NCI-H345 (cell line): ENCODE data around the gene TRMT6.

ENCODE experiments used
- DNase-seq: peaks from one replicate; lab custom pipeline; 2025; lab: John Stamatoyannopoulos, UW

The TRMT6 gene

DNA sequence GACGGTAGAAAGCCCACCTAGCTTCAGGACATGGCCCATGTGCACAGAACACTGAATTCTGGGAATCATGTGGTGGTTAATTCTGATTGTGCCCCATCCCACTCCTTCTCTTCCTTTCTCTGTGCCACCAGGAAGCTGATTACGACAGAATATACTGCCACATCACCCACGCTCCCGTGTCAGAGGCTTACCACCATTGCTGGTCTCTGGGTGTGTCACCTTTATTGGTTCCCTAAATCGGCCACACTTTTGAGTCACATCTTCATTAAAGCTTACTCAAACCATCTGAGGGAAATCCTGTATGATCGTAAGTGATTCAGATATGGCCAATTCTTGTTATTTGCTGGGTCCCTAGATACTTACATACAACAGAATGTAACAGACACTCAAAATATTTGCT lies 3.1 kb downstream of the TRMT6 start:
- no peak for DNase-seq

DNA sequence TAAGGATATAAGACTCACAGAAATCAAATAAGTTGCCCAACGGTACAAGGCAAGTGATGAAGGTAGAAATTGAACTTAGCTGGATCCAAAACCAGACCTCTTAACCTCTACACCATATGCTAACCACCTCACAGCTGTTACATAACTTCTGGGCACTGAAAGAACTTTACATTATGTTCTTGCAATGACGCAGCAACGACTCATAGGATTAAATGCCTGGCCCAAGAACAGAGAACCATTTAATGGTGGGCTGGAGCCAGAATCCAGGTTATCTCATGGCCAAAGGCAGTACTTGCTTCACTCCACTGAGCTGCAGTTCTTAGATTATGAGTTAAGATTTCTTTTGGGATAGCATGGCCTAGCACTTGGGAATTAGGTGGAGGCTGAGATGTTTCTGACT lies 4.4 kb downstream of the TRMT6 start:
- no peak for DNase-seq

DNA sequence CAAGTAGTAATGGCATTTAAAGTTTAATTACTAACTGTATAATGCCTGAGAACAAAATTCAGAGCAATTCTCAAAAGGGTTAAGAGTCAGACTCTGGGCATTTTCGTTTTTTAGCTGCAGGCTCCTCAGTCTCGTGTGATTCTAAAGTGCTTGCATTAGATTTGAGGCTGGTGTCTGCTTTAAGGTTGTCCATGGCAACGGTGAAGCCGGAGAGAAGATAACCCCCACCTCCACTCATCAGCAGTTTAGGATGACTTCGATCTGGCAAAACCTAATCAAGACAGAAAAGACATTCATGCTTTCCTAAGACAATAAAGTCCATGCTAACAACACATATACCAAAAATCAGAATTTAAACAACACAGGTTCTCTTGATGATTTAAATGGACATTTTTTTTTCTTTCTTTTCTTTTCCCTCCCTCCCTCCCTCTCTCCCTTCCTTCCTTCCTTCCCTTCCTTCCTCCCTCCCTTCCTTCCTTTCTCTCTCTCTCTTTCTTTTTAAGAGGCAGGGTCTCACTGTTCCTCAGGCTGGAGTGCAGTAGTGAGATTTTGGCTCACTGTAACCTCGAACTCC lies 11.8 kb downstream of the TRMT6 start:
- no peak for DNase-seq

DNA sequence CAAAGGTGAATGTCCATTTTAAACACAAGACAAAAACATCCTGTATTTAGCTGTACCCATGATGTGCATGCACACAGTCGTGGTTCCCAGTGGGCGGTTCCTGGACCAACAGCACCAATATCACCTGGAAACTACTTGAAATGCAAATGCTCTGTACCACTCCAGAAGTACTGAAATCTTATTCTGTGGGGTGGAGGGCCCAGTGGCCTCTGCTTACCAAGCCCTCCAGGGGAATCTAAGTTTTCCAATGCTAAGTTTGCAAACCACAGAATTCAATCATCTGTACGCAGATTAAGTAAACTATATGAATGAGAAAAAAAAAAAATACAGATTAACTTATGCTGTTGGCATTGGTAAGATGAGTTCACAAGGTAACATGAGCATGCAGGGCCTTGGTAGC lies 14.1 kb downstream of the TRMT6 start:
- DNase-seq = no peak

DNA sequence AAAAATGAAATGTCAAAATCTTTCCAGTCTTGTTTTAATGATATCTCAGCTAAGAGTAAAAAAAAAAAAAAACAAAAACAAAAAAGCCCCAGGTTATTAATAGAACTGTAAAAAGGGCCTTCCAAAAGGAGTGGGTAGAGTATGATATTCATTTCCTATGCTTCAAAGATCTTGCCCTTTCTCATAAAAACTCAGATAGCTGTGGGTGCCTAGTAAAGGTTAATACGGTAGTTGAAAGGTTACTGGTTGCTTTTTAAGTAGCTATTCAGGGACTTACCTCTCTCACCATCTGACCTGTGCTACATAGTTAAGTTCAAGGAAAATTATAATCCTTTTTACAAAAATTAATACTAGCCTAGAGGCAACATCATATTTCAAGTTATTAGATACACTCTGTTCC lies 14.9 kb downstream of the TRMT6 start:
- DNase-seq = no peak

DNA sequence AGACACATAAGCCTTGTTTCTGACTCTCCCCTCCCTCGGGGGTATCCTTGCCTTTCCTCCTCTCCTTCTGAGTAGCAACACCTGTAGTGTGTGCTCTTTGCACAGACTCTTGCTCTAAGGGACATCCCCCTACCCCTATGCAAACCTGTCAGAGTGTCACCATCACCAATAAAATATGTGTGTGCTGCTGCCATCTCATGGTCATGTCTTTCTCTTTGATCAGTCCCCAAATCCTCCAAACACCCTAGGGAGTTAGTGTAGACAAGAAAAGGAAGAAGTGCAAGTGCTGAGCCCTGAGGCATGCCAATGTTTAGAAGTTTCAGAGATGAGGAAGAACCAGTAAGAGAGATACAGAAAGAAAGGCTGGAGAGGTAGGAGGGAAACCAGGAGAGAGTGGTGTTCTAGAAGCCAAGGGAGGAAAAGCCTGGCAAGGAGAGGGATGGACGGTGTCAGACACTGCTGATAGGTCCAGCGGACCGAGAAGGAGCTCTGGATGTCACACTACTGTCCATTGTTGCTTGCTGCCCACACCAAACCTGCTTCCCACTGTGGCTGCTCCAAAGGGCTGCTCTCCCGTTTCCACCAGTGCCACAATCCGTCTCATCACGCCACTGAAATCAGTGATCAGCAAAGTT lies 16.4 kb downstream of the TRMT6 start:
- DNase-seq = peak; percentile 6

DNA sequence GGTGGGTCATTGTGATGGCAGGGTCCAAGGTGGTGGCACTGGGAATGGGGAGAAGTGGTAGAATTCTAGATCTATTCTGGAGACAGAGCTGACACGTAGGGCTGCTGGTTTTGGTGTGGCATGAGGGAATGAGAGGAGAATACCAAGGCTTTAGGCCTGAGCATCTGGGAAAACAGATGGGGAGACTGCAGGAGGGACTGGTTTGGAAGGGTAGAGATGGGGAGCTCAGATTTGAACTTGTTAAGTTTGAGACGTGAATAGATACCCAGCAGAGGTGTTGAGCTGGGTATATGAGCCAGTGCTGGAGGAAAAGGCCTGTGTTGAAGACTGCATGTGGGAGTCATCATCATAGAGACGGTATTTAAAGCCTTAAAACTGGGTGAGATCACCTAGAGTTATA lies 17.5 kb downstream of the TRMT6 start:
- no peak for DNase-seq

DNA sequence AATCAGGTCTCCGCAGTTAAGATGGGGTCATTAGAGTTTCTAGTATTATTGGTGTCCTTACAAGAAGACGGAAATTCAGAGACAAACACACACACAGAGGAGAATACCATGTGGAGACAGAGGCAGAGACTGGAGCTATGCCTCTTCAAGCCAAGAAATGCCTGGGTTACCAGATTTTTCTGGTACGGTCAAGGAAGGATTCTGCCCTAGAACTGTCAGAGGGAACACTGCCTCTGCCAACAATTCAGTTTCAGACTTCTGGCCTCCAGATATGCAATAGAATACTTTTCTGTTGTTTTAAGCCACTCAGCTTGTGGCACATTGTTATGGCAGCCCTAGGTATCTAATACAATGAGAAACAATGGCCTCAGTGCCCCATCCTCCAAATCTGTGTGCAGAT lies 18.9 kb downstream of the TRMT6 start:
- no peak for DNase-seq

DNA sequence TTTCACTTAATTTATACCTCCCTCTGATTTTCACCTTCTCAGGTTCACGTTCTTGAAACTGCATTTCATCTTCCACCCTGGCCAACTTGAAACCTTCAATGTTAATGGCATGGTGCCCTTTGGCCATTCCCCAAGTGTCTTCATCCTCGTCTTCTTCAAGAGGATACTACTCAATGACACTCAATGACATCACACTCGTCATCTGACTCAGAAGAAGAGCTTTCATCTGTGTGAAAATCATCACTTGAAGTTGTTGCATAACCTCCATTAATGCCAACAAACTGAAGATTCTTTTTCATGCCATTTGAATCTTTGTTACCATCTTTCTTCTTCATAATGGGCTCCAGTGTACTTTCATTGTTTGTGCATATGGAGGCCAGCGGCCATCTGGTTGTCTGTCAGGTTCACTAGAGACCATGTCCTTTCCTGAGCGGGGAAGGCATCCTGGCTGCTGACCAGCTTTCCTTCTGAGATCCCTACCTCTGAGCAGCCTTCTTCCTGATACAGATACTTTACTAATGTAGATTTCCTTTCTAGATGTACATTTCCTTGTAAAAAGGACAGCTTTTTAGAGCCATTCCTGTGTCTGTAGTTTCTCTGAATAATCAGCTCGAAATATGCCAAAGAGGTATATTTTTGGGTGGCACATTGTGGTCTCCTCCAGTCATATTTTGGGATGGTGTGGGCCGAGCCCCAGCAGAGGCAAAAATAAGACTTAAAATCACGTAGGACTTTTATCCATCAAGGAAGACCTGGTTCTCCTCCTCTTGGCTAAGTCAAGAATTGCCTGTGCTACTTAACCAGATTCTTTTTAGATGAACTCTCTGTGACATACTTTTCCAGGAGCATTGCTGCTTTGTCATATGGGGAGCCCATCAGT lies 21.3 kb downstream of the TRMT6 start:
- DNase-seq = no peak

DNA sequence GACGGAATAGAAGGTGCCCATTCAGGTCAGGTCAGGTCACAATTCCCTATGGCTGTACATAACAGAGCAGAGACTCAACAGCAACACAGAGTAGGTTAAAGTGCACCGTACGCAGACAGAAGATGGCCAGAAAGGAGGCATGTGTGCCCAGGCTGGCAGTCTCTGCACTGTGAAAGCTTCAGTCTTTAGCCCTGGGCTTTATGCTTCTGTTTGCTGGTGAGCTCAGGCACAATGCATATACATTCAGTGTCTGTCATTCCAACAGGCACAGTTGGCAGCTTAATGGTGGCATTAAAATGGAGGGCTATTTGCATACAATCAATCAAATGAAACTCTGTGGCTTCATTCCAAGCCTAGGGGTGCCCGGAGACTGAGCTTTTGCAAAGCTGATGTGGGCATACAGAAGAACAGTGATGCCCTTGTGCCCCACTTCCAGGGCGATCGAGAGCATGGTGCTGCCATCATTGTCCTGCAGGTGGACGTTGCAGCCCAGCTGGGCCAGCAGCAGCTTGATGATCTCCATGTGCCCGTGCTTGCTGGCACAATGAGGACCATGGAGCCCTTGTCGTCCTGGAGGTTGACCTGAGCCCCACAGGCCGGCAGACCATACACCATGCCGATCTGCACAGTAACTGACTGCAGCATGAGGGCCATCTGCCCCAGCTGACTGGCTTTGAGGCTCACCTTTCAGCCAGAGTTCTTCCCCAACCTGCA lies 22.4 kb downstream of the TRMT6 start:
- no peak for DNase-seq

DNA sequence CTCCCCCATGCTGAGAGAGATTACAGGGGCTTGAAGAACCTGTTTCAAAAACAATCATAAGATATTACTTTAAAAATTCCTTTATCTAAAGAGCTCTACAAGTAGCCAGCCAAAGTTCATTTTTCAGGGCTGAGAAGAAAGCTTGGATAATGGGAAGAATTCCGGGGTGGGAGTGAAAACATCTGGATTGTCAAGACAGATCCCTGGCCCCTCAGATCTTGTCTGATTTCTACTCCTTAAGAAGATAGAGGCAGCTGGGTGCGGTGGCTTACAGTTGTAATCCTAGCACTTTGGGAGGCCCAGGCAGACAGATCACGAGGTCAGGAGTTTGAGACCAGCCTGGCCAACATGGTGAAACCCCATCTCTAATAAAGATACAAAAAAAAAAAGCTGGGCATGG lies 24.8 kb downstream of the TRMT6 start:
- no peak for DNase-seq

DNA sequence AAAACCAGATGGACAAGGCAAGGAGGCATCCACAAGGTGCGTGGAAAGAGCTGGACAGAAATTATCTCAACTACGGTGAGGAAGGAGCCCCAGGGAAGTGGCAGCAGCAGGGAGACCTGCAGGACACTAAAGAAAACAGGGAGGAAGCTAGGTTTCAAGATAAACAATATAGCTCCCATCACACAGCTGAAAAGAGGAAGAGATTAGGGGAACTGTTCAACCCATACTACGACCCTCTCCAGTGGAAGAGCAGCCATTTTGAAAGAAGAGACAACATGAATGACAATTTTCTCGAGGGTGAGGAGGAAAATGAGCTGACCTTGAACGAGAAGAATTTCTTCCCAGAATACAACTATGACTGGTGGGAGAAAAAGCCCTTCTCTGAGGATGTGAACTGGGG lies 26.8 kb downstream of the TRMT6 start:
- no peak for DNase-seq

DNA sequence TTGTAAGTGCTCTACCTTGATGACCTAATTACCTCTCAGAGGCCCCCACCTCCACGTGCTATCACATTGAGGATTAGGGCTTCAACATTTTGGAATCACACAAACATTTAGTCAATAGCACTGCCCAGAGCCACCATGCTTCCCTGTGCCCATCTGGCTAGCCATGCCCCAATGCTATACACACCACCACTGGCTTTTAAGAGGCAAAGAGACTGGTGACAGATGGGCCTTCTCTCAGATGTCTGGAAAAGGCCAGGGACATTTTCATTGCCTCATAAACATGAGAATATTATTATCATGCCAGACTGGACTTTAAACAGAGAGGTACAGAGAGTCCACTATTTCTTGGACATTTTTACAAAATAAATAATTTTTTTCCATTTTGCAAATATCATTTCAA lies 29.8 kb downstream of the TRMT6 start:
- no peak for DNase-seq

DNA sequence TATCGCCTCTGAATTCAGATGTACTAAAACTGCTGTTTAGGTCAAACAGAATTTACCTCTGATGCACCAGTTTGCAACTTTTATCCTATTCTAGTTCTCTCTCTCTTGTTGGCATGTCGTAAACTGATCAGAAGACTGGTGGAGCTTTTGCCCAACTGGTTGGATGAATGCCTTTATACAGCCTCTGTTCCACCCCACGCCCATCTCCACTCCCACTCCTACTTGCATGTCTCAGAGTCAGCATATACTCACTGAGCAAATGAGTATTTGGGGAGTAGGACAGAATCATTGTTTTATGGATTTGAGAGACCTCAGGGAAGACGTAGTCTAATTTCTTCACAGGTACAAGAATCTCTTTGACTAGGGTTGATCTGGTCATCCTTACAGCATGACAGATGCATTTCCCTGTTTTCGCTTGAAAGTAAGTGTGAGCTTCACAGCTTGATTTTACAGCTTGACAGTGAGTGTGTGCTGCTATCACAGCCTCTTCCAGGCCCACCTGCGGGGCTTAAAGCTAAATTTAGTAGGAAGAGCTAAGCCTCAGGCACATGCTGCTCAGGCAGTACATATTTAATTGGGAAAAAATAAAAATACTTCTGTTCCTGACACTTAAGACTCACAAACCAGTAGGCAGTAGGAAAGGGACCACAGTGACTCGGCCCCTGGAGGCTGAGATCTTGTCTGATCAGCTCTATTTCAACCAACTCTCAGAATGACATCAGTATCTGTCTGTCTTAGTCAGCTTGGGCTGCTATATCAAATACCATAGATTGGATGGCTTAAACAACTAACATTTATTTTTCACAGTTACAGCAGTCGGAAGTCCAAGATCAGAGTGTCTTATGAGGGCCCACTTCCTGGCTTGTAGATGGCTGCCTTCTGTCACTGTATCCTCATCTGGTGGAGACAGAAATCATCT lies 30.4 kb downstream of the TRMT6 start:
- no peak for DNase-seq

DNA sequence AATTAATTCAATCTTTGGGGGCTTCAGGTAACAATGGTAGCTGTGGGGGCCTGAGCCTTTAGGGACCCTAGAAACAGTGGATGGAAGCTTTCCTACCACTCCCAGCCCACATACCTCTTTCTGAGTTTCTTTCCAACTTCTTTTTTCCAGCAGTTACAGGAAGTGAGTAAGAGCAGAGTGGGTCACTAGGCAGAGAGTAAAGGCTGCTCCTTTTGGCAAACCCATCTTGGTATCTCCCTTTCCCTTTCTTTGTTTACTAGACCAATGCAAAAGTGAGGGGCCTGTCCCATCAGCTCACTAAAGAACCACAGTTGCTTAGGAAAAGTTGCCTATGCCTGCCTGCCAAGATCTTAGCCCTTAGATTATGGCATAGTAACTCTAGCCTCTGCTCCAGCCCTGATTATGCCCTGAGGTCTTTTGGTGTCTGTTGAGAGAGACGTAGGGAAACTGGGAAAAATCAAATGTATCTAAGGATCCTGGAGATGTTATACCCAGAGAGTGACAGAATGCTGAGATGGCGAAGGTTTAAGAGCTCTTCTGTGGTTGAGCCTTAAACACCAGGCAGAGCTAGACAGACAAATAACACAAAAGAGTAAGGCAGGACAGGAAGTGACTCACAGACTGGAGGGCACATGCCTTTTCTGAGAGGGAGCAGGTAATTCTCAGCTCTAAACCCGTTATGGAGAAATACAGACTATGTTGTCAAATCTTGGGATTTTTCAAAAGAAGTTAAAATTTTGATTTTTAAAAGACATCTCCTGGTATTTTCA lies 31.3 kb downstream of the TRMT6 start:
- DNase-seq = no peak

DNA sequence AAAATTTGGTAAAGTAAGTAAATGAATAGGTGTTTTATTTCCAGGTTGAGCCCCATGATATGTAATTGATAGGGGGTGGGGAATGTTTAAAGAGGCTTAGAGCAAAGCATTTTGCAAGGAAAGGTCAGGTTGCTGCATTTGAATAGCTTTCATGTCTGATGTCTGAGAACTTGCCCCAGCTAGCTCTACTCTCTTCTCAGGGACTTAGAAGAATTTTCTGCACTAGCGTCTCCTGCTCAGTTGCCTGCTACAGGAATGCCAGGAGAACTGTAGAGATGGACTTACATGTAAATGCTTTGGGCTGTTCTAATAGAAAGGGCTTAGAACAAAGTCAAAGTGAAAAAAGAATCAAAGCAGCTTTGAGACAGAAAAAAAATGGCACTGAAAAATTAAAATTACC lies 35.5 kb downstream of the TRMT6 start:
- DNase-seq = no peak

DNA sequence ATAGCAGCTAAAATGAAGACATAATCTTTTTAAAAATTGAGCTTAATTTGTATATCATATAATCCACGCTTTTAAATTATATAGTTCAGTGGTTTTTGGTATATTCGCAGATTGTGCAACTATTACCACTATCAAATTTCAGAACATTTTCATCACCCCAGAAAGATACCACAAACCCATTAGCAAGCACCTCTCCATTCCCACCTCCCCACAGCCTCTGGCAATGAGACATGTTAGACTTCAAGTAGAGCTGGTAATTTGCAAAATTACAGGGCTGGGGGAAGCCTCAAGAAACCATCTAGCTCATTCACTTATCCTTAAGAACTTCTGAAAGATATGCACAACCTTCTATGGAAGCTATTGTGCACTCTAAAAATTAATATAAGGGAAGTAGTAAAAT lies 37.2 kb downstream of the TRMT6 start:
- DNase-seq = no peak

DNA sequence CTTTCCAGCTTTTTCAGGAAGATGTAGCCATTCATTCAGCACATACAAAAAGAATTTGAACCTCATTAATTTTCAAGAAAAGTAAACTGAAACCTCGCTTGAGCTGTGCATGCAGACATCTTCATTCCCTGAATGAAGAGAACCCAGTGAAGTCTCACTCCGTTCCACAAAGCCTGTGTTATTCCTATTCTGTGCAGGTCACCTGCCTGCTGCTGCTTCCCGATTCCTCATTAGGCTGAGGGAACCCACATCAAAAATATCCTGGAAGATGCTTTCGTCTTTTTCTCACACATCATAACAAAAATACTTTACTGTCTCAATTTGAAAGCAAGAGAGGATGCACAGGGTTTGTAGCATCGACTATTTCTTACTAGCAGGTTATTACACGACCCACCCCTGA lies 40.1 kb downstream of the TRMT6 start:
- peak; percentile 8 for DNase-seq

DNA sequence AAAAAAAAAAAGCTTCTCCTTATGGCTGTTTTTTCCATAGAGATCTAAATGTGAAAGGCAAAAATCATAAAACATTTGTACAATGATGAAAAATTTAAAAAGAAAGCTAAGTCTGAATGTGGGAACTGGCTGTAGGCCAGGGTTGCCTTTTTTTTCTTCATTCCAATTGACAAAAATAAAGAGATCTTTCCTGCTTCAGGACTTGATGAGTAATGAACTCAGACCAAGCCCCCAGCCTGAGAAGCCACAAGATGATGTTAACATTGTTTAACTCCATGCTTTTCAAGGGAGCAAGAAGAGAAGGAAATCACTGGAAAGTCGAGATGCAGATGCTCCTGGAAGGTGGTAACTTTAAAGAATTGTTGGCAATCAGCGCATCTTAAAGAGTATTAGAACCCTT lies 41.4 kb downstream of the TRMT6 start:
- DNase-seq = no peak

DNA sequence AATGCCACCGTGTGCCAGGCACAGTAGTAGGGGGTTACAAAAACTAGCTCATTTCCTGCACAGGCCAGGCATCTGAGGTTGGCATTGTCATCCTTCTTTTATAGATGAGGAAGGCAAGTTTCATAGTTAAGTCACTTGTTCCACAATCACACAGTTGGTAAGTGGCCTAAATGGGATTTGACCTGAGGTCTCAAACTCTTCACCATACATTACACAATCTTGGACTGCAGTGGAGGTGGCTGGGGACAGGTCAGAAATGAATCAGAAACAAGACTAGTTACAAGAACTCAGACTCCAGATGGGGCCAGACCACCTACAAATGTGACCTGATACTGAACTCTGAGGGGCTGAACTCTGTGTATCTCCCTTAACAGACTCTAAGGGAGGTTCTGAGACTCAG lies 49.4 kb downstream of the TRMT6 start:
- no peak for DNase-seq

DNA sequence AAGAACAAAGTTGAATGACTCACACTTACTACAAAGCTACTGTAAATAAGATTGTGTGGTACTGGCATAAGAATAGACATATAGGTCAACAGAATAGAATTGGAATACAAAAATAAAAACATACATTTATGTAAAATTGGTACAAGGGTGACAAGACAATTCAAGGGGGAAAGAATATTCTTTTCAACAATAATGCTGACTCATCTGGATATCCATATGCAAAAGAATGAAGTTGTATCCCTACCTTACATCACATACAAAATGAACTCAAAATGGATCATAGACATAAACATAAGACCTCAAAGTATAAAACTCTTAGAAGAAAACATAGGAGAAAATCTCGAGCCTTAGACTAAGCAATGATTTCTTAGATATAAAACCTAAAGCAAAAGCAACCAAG lies 50.9 kb downstream of the TRMT6 start:
- no peak for DNase-seq
